KOPT-K1 (cell line): ENCODE data around the gene COL4A1.

Experiments
- H3K27ac ChIP-seq: fragments of 200-600 bp; sonication (generic); 2 replicates; pipeline ENCODE4 v1.5.1; 2016; ENCODE audit warnings: antibody characterized with exemption, mild to moderate bottlenecking, low read depth, low read length; ENCODE audit not compliant: poor library complexity, severe bottlenecking
- H3K36me3 ChIP-seq: fragments of 200-600 bp; sonication (generic); 2 replicates; pipeline ENCODE4 v1.5.1; 2017; ENCODE audit warnings: antibody characterized with exemption, mild to moderate bottlenecking, low read length, moderate library complexity; ENCODE audit not compliant: insufficient read depth
- H3K9me3 ChIP-seq: fragments of 200-600 bp; sonication (generic); 2 replicates; pipeline ENCODE4 v1.5.1; 2017; ENCODE audit warnings: antibody characterized with exemption, low read length, mild to moderate bottlenecking; ENCODE audit not compliant: insufficient read depth, poor library complexity, severe bottlenecking

The COL4A1 gene

GRCh38 chr13:110275931-110276552 lies 30.9 kb downstream of the COL4A1 start:
- Histone ChIP-seq H3K9me3 (no peaks in the 10 kb centered on the region), H3K27ac (no peak overlapping the region), H3K36me3 (no peaks in the 10 kb centered on the region)

- no peaks in the 10 kb centered on the region for H3K36me3 ChIP-seq
Measured at GRCh38 chr13:110274687-110275086, 32.3 kb downstream of the COL4A1 start.

GRCh38 chr13:110273254-110273653 lies 33.7 kb downstream of the COL4A1 start:
- H3K9me3 ChIP-seq: no peaks in the 10 kb centered on the region
- H3K27ac ChIP-seq: no peak overlapping the region
- H3K36me3 ChIP-seq: no peaks in the 10 kb centered on the region

More at GRCh38 chr13:110274687-110275086, 32.3 kb downstream of the COL4A1 start:
- H3K27ac ChIP-seq: no peak overlapping the region
- no peaks in the 10 kb centered on the region for H3K9me3 ChIP-seq

- Histone ChIP-seq H3K36me3 (no peaks in the 10 kb centered on the region), H3K9me3 (no peaks in the 10 kb centered on the region), H3K27ac (no peak overlapping the region)
Measured at GRCh38 chr13:110272651-110273050, 34.3 kb downstream of the COL4A1 start.

- Histone ChIP-seq H3K27ac (no peak overlapping the region), H3K9me3 (no peaks in the 10 kb centered on the region), H3K36me3 (no peaks in the 10 kb centered on the region)
Measured at GRCh38 chr13:110272227-110272626, 34.7 kb downstream of the COL4A1 start.

- Histone ChIP-seq H3K9me3 (no peaks in the 10 kb centered on the region), H3K27ac (no peak overlapping the region)
Measured at GRCh38 chr13:110271313-110271712, 35.6 kb downstream of the COL4A1 start.

GRCh38 chr13:110270507-110270906 lies 36.5 kb downstream of the COL4A1 start:
- Histone ChIP-seq H3K36me3 (no peaks in the 10 kb centered on the region), H3K9me3 (no peaks in the 10 kb centered on the region), H3K27ac (no peak overlapping the region)

More at GRCh38 chr13:110271313-110271712, 35.6 kb downstream of the COL4A1 start:
- H3K36me3 ChIP-seq: no peaks in the 10 kb centered on the region

- Histone ChIP-seq H3K27ac (no peak overlapping the region), H3K9me3 (no peaks in the 10 kb centered on the region), H3K36me3 (no peaks in the 10 kb centered on the region)
Measured at GRCh38 chr13:110269509-110270185, 37.3 kb downstream of the COL4A1 start.

GRCh38 chr13:110268576-110269185 lies 38.3 kb downstream of the COL4A1 start:
- Histone ChIP-seq H3K9me3 (no peaks in the 10 kb centered on the region), H3K27ac (no peak overlapping the region), H3K36me3 (no peaks in the 10 kb centered on the region)

GRCh38 chr13:110268061-110268460 lies 38.9 kb downstream of the COL4A1 start:
- Histone ChIP-seq H3K36me3 (no peaks in the 10 kb centered on the region), H3K9me3 (no peaks in the 10 kb centered on the region), H3K27ac (no peak overlapping the region)

GRCh38 chr13:110266983-110267382 lies 40.0 kb downstream of the COL4A1 start:
- Histone ChIP-seq H3K27ac (no peak overlapping the region), H3K9me3 (no peaks in the 10 kb centered on the region), H3K36me3 (no peaks in the 10 kb centered on the region)

- Histone ChIP-seq H3K9me3 (no peaks in the 10 kb centered on the region), H3K27ac (no peak overlapping the region)
Measured at GRCh38 chr13:110266431-110266809, 40.5 kb downstream of the COL4A1 start.

GRCh38 chr13:110265682-110266430 lies 41.1 kb downstream of the COL4A1 start:
- Histone ChIP-seq H3K36me3 (no peaks in the 10 kb centered on the region), H3K9me3 (no peaks in the 10 kb centered on the region), H3K27ac (no peak overlapping the region)

More at GRCh38 chr13:110266431-110266809, 40.5 kb downstream of the COL4A1 start:
- H3K36me3 ChIP-seq: no peaks in the 10 kb centered on the region

- H3K36me3 ChIP-seq: no peaks in the 10 kb centered on the region
- no peak overlapping the region for H3K27ac ChIP-seq
- H3K9me3 ChIP-seq: no peaks in the 10 kb centered on the region
Measured at GRCh38 chr13:110265341-110265681, 41.6 kb downstream of the COL4A1 start.

GRCh38 chr13:110264685-110265275 lies 42.2 kb downstream of the COL4A1 start:
- Histone ChIP-seq H3K27ac (no peak overlapping the region), H3K36me3 (no peaks in the 10 kb centered on the region), H3K9me3 (no peaks in the 10 kb centered on the region)
